ENCODE results near the gene RND2. TPM values are rescaled to one million over a fixed set of nuclear protein-coding genes. Genes with fewer than 3 reads are reported as not detected.

Gene RND2
- total RNA-seq, 1 donor from 2014 or later: 75.8 TPM

- H3K9me3 Mint-ChIP-seq (ENCODE audit: unreplicated experiment): no peaks in the 10 kb centered on the region
- TF ChIP-seq CTCF (IDR thresholded peaks at IDR 0.05; ENCODE audit: partially characterized antibody, unreplicated experiment): no peak
- H3K27ac Mint-ChIP-seq (ENCODE audit: unreplicated experiment): no peak overlapping the region
These were observed 31.0 kb downstream of the RND2 start for GRCh38 chr17:43056051-43056450.

GRCh38 chr17:43062984-43063638, 38.1 kb downstream of the RND2 start:
- peaks cover 2% of the 10 kb centered on the region for H3K9me3 Mint-ChIP-seq (ENCODE audit: unreplicated experiment)
- peaks cover 2% of the 10 kb centered on the region for H3K27me3 Mint-ChIP-seq (ENCODE audit: unreplicated experiment)
- TF ChIP-seq CTCF (IDR thresholded peaks at IDR 0.05; ENCODE audit: partially characterized antibody, unreplicated experiment): no peak
- no peak overlapping the region for H3K27ac Mint-ChIP-seq (ENCODE audit: unreplicated experiment)
- H3K36me3 Mint-ChIP-seq (ENCODE audit: unreplicated experiment): no peaks in the 10 kb centered on the region
- peaks cover 3% of the 10 kb centered on the region for H3K4me1 Mint-ChIP-seq (ENCODE audit: low read depth, unreplicated experiment)
- no peak for DNase-seq
- no peak overlapping the region for H3K4me3 Mint-ChIP-seq (ENCODE audit: unreplicated experiment)

More at GRCh38 chr17:43056051-43056450, 31.0 kb downstream of the RND2 start:
- Mint-ChIP-seq H3K4me1 (ENCODE audit: low read depth, unreplicated experiment) (no peaks in the 10 kb centered on the region), H3K27me3 (ENCODE audit: unreplicated experiment) (peaks cover 2% of the 10 kb centered on the region), H3K36me3 (ENCODE audit: unreplicated experiment) (no peaks in the 10 kb centered on the region), H3K4me3 (ENCODE audit: unreplicated experiment) (no peak overlapping the region)
- DNase-seq: no peak

DNA sequence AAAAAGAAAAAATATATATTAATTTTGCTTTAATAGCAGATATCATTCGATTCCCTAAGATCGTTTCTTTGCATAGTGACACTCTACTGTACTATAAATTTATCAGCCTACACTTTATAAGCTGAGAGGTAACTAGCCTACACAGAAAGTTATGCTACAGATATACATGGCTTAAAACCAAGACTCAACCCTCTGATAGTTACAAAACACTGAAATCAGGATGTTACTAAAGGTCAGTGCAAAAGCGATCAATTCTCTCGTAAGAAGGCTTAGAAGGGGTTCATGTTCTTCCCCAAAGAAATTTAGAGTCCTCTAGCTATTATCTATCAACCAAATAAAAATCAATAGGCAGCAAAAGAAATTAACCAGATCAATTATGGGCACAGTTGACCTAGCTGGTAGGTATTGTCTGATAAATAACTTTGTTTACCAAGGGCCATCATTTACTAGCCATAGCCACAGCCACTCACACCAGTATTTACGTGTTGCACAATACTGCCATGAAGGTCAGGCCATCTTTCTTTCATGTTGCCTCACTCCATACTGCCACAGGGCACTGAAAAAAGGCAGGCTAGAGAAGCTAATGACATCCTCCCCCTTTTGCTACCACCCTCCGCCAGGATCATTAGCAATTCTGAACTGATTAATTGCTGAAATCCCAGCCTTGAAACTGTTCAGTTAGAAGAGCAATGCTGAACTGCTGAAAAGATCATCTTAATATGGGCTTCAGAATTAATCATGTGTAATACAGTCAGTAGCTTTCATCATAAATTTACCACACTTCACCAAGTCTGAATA, 43.7 kb downstream of the RND2 start:
- DNase-seq: no peak
- Mint-ChIP-seq H3K4me1 (ENCODE audit: low read depth, unreplicated experiment) (peaks cover 7% of the 10 kb centered on the region), H3K9me3 (ENCODE audit: unreplicated experiment) (no peaks in the 10 kb centered on the region), H3K4me3 (ENCODE audit: unreplicated experiment) (no peak overlapping the region), H3K36me3 (ENCODE audit: unreplicated experiment) (no peaks in the 10 kb centered on the region), H3K27ac (ENCODE audit: unreplicated experiment) (no peak overlapping the region), H3K27me3 (ENCODE audit: unreplicated experiment) (no peaks in the 10 kb centered on the region)
- TF ChIP-seq CTCF (IDR thresholded peaks at IDR 0.05; ENCODE audit: partially characterized antibody, unreplicated experiment): no peak

- Mint-ChIP-seq H3K4me1 (ENCODE audit: low read depth, unreplicated experiment) (peaks cover 5% of the 10 kb centered on the region), H3K4me3 (ENCODE audit: unreplicated experiment) (no peak overlapping the region), H3K36me3 (ENCODE audit: unreplicated experiment) (no peaks in the 10 kb centered on the region), H3K27ac (ENCODE audit: unreplicated experiment) (no peak overlapping the region), H3K9me3 (ENCODE audit: unreplicated experiment) (no peaks in the 10 kb centered on the region), H3K27me3 (ENCODE audit: unreplicated experiment) (no peaks in the 10 kb centered on the region)
- TF ChIP-seq CTCF (IDR thresholded peaks at IDR 0.05; ENCODE audit: partially characterized antibody, unreplicated experiment): no peak
- DNase-seq: no peak
These were observed 44.4 kb downstream of the RND2 start for GRCh38 chr17:43069368-43069898.

DNA sequence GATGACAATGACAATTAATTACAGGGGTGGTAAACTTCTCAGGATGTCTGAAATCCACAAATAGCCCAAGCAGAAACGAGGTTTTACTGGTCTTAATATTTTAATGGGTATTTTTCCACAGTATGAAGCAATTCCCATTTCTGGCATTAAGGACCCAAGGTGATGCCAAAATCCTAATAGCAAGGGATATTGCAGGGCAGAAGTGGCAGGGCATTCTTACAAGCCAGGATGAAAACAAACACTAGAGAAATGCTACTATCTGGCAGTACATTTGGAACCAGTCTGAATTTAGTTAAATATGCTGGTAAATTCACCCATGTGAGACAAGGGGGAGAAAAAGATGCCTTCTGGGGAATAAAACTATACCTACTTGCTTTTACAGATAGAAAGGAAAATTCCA, 45.2 kb downstream of the RND2 start:
- no peak for TF ChIP-seq CTCF (IDR thresholded peaks at IDR 0.05; ENCODE audit: partially characterized antibody, unreplicated experiment)
- peaks cover 5% of the 10 kb centered on the region for H3K4me1 Mint-ChIP-seq (ENCODE audit: low read depth, unreplicated experiment)
- no peak for DNase-seq
- H3K27ac Mint-ChIP-seq (ENCODE audit: unreplicated experiment): no peak overlapping the region
- no peaks in the 10 kb centered on the region for H3K27me3 Mint-ChIP-seq (ENCODE audit: unreplicated experiment)
- H3K9me3 Mint-ChIP-seq (ENCODE audit: unreplicated experiment): no peaks in the 10 kb centered on the region
- H3K36me3 Mint-ChIP-seq (ENCODE audit: unreplicated experiment): no peaks in the 10 kb centered on the region
- H3K4me3 Mint-ChIP-seq (ENCODE audit: unreplicated experiment): no peak overlapping the region
